Measurements from ENCODE around the gene SERTAD2.

The SERTAD2 gene

GRCh38 chr2:64697297-64698176, 43.8 kb upstream of the SERTAD2 start:
- in situ Hi-C loops (cut with HindIII; ENCODE audit: low pct_ligation_motif_present, low sequenced_read_pairs) = no loop called here
- Histone ChIP-seq H3K27me3 (replicated peaks) (no peaks in the 10 kb centered on the region), H3K4me3 (ENCODE audit: low read depth, low read length) (no peak overlapping the region), H3K36me3 (replicated peaks) (no peaks in the 10 kb centered on the region), H3K27ac (no peak overlapping the region)
- TF ChIP-seq, protein P1, sequence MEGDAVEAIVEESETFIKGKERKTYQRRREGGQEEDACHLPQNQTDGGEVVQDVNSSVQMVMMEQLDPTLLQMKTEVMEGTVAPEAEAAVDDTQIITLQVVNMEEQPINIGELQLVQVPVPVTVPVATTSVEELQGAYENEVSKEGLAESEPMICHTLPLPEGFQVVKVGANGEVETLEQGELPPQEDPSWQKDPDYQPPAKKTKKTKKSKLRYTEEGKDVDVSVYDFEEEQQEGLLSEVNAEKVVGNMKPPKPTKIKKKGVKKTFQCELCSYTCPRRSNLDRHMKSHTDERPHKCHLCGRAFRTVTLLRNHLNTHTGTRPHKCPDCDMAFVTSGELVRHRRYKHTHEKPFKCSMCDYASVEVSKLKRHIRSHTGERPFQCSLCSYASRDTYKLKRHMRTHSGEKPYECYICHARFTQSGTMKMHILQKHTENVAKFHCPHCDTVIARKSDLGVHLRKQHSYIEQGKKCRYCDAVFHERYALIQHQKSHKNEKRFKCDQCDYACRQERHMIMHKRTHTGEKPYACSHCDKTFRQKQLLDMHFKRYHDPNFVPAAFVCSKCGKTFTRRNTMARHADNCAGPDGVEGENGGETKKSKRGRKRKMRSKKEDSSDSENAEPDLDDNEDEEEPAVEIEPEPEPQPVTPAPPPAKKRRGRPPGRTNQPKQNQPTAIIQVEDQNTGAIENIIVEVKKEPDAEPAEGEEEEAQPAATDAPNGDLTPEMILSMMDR (IDR thresholded peaks at IDR 0.05; ENCODE audit: low read depth, low read length, missing control alignments) = no peak
- no peak for DNase-seq

DNA sequence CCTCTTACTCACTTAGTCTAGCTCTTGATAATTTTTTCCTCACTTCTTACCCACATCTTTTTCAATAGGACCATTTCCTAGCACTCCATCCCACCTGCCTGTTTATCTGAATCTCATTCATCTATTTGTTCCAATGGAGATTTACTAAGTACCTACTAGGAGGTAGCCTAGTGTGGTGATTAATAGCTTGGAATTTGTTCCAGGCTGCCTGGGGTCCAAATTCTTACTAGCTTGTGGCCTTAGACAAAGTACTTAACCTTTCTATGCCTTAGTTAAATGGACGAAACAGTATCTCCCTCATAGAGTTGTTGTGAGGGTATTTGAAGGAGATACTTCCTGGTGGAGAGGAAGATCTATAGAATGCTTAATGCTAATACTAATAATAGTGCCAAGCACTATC, 42.9 kb upstream of the SERTAD2 start:
- H3K36me3 ChIP-seq (replicated peaks) = no peaks in the 10 kb centered on the region
- no peaks in the 10 kb centered on the region for H3K27me3 ChIP-seq (replicated peaks)
- DNase-seq = no peak
- H3K4me3 ChIP-seq (ENCODE audit: low read depth, low read length) = no peak overlapping the region
- no peak overlapping the region for H3K27ac ChIP-seq
- in situ Hi-C loops (cut with HindIII; ENCODE audit: low pct_ligation_motif_present, low sequenced_read_pairs) = no loop called here
- TF ChIP-seq, protein P1 (IDR thresholded peaks at IDR 0.05; ENCODE audit: low read depth, low read length, missing control alignments) = no peak

- TF ChIP-seq, protein P1 (IDR thresholded peaks at IDR 0.05; ENCODE audit: low read depth, low read length, missing control alignments) = no peak
- in situ Hi-C loops (cut with HindIII; ENCODE audit: low pct_ligation_motif_present, low sequenced_read_pairs) = no loop called here
- H3K36me3 ChIP-seq (replicated peaks) = no peaks in the 10 kb centered on the region
- DNase-seq = no peak
- no peak overlapping the region for H3K27ac ChIP-seq
- H3K4me3 ChIP-seq (ENCODE audit: low read depth, low read length) = no peak overlapping the region
- no peaks in the 10 kb centered on the region for H3K27me3 ChIP-seq (replicated peaks)
These were observed 42.1 kb upstream of the SERTAD2 start for GRCh38 chr2:64695721-64696261.

- DNase-seq = peak; percentile 87
- TF ChIP-seq, protein P1 (IDR thresholded peaks at IDR 0.05; ENCODE audit: low read depth, low read length, missing control alignments) = no peak
- Histone ChIP-seq H3K36me3 (replicated peaks) (no peaks in the 10 kb centered on the region), H3K4me3 (ENCODE audit: low read depth, low read length) (no peak overlapping the region), H3K27me3 (replicated peaks) (no peaks in the 10 kb centered on the region), H3K27ac (peak overlapping the region; percentile 35)
- in situ Hi-C loops (cut with HindIII; ENCODE audit: low pct_ligation_motif_present, low sequenced_read_pairs) = no loop called here
These were observed 38.7 kb upstream of the SERTAD2 start for GRCh38 chr2:64692401-64692800.

DNA sequence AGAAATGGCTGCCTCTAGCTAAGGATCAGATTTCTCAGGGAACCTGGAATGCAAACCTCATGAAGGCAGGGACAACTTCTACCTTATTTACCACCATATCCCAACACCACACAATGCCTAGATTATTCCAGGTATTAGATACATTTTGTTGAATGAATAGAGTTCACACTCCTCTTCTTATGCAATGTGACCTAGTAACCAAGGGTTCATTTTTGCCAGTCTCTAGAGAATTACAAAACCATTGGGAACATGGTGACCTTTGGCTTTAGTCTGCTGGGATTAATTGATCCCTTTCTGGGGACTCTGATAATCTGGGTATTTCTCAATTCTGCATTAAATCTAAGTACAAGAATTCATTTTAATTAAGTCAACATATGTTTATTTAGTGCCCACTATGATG, 35.2 kb upstream of the SERTAD2 start:
- Histone ChIP-seq H3K4me3 (ENCODE audit: low read depth, low read length) (no peak overlapping the region), H3K27ac (no peak overlapping the region), H3K27me3 (replicated peaks) (no peaks in the 10 kb centered on the region), H3K36me3 (replicated peaks) (no peaks in the 10 kb centered on the region)
- DNase-seq = no peak
- TF ChIP-seq, protein P1 (IDR thresholded peaks at IDR 0.05; ENCODE audit: low read depth, low read length, missing control alignments) = no peak
- in situ Hi-C loops (cut with HindIII; ENCODE audit: low pct_ligation_motif_present, low sequenced_read_pairs) = no loop called here

Data from brain microvascular endothelial cell (primary cell).